Epidermal melanocyte (primary cell): Measurements from ENCODE around the gene NAA11.
"Not testable (repeated sequence)": the region's sequence is repeated elsewhere in the genome, so short reads cannot be mapped to it uniquely, and the experiment has no call there.

Experiments used
- DNase-seq: peaks from one replicate; pipeline ENCODE4 v3.0.0; 2011; ENCODE audit warnings: low spot score; ENCODE audit not compliant: insufficient read length

NAA11 gene

GRCh38 chr4:79308971-79309370 is 16.9 kb downstream of the NAA11 start:
- DNase-seq, result no peak

- no peak for DNase-seq
Observed at GRCh38 chr4:79308137-79308536, 17.7 kb downstream of the NAA11 start.

GRCh38 chr4:79306795-79307194 is 19.1 kb downstream of the NAA11 start:
- DNase-seq, result no peak

GRCh38 chr4:79300280-79300679 is 25.6 kb downstream of the NAA11 start:
- no peak for DNase-seq

- no peak for DNase-seq
Observed at GRCh38 chr4:79298484-79298883, 27.4 kb downstream of the NAA11 start.

- no peak for DNase-seq
Observed at GRCh38 chr4:79298027-79298426, 27.8 kb downstream of the NAA11 start.

- DNase-seq, result no peak
Observed at GRCh38 chr4:79297479-79297878, 28.4 kb downstream of the NAA11 start.

- no peak for DNase-seq
Observed at GRCh38 chr4:79296768-79297428, 29.0 kb downstream of the NAA11 start.

GRCh38 chr4:79295086-79295485 is 30.8 kb downstream of the NAA11 start:
- DNase-seq, result no peak

GRCh38 chr4:79294064-79294463 is 31.8 kb downstream of the NAA11 start:
- no peak for DNase-seq

GRCh38 chr4:79292008-79292407 is 33.9 kb downstream of the NAA11 start:
- no peak for DNase-seq

GRCh38 chr4:79290376-79290775 is 35.5 kb downstream of the NAA11 start:
- DNase-seq, result no peak

GRCh38 chr4:79288185-79288584 is 37.7 kb downstream of the NAA11 start:
- no peak for DNase-seq

- no peak for DNase-seq
Observed at GRCh38 chr4:79287718-79288117, 38.1 kb downstream of the NAA11 start.

GRCh38 chr4:79287076-79287475 is 38.8 kb downstream of the NAA11 start:
- DNase-seq, result no peak

GRCh38 chr4:79281566-79282359 is 44.1 kb downstream of the NAA11 start:
- no peak for DNase-seq

- DNase-seq, result not testable (repeated sequence)
Observed at GRCh38 chr4:79277467-79277866, 48.4 kb downstream of the NAA11 start.

GRCh38 chr4:79273915-79274314 is 51.9 kb downstream of the NAA11 start:
- peak; percentile 31 for DNase-seq

- DNase-seq, result no peak
Observed at GRCh38 chr4:79272761-79273160, 53.1 kb downstream of the NAA11 start.

GRCh38 chr4:79272126-79272525 is 53.7 kb downstream of the NAA11 start:
- no peak for DNase-seq

- DNase-seq, result no peak
Observed at GRCh38 chr4:79267671-79268070, 58.2 kb downstream of the NAA11 start.
